ENCODE measurements around the gene FRMD5.

DNA sequence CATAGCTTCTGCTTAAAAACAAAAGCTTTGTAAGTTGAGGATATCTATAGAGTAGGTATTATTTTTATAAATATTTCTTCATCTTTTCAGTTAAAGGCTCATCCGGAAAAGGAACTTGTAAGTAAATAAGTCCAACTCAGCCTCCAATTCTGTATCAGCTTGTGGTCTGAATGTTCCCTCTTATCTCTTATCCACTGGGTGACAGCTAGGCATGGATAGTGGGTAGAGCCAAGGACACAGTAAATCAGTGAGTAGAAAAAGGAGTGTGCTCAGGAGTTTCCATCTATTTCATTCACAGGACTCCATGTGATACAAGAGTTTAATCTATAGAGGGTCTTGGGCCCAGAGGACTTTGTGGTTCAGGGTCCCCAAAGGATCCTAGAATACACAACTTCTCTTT lies 50.9 kb downstream of the FRMD5 start:
- TF ChIP-seq, protein P1, sequence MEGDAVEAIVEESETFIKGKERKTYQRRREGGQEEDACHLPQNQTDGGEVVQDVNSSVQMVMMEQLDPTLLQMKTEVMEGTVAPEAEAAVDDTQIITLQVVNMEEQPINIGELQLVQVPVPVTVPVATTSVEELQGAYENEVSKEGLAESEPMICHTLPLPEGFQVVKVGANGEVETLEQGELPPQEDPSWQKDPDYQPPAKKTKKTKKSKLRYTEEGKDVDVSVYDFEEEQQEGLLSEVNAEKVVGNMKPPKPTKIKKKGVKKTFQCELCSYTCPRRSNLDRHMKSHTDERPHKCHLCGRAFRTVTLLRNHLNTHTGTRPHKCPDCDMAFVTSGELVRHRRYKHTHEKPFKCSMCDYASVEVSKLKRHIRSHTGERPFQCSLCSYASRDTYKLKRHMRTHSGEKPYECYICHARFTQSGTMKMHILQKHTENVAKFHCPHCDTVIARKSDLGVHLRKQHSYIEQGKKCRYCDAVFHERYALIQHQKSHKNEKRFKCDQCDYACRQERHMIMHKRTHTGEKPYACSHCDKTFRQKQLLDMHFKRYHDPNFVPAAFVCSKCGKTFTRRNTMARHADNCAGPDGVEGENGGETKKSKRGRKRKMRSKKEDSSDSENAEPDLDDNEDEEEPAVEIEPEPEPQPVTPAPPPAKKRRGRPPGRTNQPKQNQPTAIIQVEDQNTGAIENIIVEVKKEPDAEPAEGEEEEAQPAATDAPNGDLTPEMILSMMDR (IDR thresholded peaks at IDR 0.05) = no peak
- TF ChIP-seq POLR2A (IDR thresholded peaks at IDR 0.05) = no peak
